HL-60/S4 (cell line): ENCODE measurements around the gene FAAH.

Experiments used
- in situ Hi-C: fragments of 300-500 bp; cut with MboI; formaldehyde crosslinking; loops from 2 replicates; pipeline ENCODE4 v1.14.3; 2022; ENCODE audit warnings: low sequenced_read_pairs

FAAH gene

GRCh38 chr1:46400421-46400820, 6.3 kb downstream of the FAAH start:
- in situ Hi-C loops, result no loop called here

- in situ Hi-C loops, result no loop called here
These were observed 7.2 kb downstream of the FAAH start for GRCh38 chr1:46401154-46401913.

- in situ Hi-C loops, result no loop called here
These were observed 8.0 kb downstream of the FAAH start for GRCh38 chr1:46401964-46402626.

GRCh38 chr1:46403916-46404315, 9.8 kb downstream of the FAAH start:
- in situ Hi-C loops, result no loop called here

DNA sequence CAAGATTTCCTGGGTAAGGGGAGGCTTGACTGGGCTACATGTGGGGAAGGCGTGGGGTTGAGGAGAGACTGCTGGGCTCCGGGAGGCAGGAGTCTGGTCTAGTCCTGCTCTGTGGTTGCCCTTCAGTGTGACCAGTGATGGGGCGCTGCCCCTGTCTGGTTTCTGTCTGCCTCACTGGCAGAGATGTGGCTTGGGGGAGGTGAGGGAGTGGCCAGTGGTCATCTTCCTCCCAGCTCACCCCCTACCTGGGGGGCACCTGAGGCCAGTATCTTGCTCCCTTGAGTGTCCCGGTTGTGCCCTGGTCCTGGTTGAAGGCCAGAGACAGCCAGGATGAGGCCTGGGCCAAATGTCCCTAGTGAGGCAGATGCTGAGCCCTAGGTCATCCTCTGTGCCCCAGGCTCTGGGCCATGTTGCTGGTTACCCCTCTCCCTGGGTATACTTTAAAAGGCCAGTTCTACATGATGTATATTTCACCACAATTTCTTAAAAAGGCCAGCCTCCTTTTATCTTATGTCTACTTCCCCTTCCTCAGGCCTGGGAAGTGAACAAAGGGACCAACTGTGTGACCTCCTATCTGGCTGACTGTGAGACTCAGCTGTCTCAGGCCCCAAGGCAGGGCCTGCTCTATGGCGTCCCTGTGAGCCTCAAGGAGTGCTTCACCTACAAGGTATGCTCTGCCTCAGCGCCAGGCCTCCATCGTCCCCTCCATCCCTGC, 10.5 kb downstream of the FAAH start:
- in situ Hi-C loops, result no loop called here

DNA sequence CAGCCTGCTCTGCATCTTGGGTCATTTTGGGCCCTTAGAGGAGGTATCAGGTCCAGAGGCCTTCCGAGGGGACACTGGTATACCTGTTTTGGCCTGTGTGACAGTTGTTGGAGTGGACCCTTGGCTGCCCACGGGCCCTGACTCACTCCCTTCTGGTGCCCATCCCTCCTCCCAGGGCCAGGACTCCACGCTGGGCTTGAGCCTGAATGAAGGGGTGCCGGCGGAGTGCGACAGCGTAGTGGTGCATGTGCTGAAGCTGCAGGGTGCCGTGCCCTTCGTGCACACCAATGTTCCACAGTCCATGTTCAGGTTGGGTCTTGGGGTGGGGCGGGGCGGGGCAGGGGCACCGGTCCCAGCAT, 11.1 kb downstream of the FAAH start:
- in situ Hi-C loops, result no loop called here

- in situ Hi-C loops, result no loop called here
These were observed 11.6 kb downstream of the FAAH start for GRCh38 chr1:46405724-46406123.

DNA sequence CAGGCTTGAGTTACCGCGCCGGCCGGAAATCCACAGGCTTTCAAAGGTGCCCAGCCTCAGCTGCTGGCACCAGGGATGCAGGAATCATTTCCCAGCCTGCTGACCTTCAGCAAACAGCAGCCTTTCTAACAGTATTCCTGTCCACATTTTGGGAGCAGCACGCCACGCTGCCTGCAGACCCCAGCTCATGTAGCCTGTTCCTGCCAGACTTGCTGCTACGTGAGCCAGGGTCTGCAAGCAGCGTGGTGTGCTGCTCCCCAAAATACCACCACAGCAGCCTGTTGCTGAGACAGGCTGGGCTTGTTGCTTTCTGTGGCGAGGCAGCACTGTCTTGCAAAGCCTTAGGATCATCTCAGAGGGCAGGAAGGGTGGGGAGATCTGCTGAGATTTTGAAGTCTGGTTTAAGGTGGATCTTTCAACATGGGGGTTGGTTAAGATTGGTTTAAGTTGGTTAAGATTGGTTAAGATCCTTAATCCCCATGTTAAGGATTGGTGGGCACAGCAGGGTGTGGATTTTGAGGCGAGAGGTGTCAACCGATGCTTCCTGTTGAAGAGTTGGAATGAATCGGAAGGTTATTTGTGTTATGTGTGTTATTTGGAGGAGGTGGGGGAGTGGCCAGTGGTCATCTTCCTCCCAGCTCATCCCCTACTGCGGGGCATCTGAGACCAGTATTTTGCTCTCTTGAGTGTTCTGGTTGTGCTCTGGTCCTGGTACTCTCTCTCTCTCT, 12.9 kb downstream of the FAAH start:
- in situ Hi-C loops, result no loop called here

DNA sequence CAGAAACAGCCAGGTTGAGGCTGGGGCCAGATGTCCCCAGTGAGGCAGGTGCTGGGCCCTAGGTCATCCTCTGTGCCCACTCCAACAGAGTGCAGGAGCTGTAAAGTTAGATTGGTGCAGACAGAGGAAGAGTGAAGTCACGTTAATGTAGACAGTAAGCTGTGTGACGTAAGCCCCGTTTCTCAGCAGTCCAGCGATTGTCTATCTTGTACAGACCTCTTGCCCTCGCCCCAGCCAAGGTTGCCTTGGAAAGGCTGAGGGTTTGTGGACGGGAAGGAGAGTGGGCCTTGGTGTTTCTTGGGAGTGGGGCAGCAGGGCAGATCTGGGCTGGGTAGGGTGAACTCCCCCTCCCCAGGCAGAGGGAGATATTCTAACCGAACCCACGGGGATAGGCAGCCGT, 13.5 kb downstream of the FAAH start:
- in situ Hi-C loops, result no loop called here

GRCh38 chr1:46408356-46409062, 14.4 kb downstream of the FAAH start:
- in situ Hi-C loops, result no loop called here

- in situ Hi-C loops, result no loop called here
These were observed 14.9 kb downstream of the FAAH start for GRCh38 chr1:46409063-46409372.

- in situ Hi-C loops, result no loop called here
These were observed 16.3 kb downstream of the FAAH start for GRCh38 chr1:46410156-46411009.

GRCh38 chr1:46411010-46411405, 16.9 kb downstream of the FAAH start:
- in situ Hi-C loops, result no loop called here

DNA sequence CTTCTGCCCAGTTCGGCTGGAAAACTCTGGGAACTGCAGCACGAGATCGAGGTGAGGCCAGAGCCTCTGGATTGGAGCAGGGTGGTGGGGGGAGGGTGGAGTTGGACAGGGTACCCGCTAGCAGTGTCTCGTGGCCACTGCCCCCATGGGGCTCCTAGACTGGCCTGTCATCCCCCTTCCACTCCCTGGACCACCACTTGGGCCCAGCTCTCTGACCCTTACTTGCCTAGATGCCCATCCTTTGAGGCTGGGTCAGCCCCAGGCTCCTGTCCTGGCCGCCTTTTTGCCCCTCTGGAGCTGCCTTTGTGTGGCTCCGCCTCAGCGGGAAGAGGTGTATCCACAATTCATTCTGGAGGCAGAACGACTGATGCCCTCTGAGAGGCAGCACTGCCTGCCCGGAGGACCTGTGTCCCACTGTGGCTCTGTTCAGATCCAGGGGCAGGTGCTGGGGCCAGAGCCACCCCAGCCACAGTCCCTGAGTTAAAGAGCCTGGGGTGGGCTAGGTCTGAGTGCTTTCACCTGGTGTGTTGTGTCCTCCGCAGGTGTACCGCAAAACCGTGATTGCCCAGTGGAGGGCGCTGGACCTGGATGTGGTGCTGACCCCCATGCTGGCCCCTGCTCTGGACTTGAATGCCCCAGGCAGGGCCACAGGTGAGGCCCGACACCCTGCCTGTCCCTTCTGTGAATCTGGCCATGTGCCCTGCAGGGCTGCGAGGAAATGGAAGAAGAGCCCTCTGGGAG, 17.7 kb downstream of the FAAH start:
- in situ Hi-C loops, result no loop called here

GRCh38 chr1:46412893-46413595, 18.9 kb downstream of the FAAH start:
- in situ Hi-C loops, result no loop called here

DNA sequence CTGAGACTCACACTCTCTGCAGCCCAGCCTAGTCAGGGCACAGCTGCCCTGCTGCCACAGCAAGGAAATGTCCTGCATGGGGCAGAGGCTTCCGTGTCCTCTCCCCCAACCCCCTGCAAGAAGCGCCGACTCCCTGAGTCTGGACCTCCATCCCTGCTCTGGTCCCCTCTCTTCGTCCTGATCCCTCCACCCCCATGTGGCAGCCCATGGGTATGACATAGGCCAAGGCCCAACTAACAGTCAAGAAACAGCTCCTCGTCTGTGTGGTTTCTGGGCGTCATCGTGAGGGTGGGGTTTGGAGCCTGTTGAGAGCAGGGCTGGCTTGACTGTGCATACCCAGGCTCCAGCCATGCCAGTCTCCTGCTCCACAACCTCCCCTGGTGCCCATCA, 19.5 kb downstream of the FAAH start:
- in situ Hi-C loops, result no loop called here

DNA sequence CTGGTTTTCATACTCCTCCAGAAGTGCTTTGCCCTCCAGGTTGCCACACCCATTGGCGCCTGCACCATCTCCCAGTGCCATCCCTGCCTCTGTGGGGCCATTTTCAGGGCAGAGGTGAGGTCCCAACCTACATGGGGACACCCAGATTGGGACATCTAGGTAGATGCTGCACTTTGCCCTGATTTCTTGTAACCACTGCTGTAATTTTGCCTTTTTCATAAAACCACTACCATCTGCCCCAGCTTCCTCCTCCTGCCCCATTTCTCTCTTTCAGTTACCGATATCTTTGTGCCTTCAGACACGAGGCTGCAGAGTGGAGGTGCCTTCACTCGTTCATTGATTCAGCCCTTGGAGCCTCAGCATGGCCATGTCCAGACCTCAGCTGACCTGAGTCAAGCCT, 21.4 kb downstream of the FAAH start:
- in situ Hi-C loops, result no loop called here

DNA sequence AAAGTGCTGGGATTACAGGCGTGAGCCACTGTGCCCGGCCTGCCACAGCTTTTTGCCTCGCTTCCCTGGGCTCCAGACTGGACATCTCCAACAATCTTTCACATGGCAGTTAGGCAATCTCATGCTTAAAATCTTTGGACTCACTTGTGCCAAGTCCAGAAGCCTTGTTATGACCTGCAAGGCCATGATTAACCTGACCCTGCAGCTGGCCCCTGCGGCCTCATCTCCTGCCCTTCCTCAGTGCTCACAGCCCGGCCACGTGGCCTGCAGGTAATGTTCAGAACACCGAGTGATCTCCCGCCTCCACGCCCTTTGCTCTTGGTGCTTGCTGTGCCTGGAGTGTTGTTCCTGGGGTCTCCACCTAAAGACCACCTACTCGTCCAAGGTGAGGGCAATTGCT, 24.9 kb downstream of the FAAH start:
- in situ Hi-C loops, result no loop called here

DNA sequence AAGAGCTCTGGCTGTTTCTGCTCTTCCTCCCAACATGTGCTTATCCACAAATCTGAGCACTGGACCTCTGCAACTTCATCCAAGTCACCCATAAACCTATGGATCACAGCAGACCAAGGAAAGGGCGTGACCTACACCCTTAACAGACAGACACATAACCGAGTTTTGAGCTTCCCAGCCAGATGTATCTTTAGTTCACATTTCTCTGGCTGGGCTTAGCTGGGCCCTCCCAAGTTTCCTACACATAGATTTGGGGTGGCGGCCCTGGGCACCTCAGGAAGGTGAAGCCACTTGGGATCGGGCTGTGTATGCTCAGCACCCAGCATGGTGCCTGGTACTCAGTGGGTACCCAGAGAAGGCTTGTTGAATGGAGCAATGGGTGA, 26.4 kb downstream of the FAAH start:
- in situ Hi-C loops, result no loop called here
